ENCODE measurements around the gene CKAP2L. TPM values are rescaled to one million over a fixed set of nuclear protein-coding genes. Genes with fewer than 3 reads are reported as not detected.

The CKAP2L gene
- polyA plus RNA-seq, 1 experiment = 4.4 TPM

DNA sequence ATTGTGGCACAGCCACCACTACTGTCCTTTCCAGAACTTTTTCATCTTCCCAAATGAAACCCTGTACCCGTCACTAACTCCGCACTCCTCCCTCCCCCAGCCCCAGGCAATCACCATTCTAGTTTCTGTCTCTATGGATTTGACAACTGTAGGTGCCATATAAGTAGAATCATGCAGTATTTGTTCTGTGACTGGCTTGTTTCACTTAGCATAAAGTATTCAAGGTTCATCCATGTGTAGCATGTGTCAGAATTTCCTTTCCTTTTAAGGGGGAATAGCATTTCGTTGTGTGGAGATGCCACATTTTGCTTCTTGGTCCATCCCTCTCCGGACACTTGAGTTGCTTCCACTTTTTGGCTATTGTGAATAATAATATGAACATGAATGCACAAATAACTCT lies 842 bp upstream of the CKAP2L start:
- CTCF ChIA-PET = interaction anchor here (0.6 kb wide), 1 partner anchor 16 kb away, joined by 3 read pairs; no protein-coding TSS in a partner anchor
- H3K27ac ChIP-seq (ENCODE audit: low read depth, low read length) = peak overlapping the region; percentile 25
- no peaks in the 10 kb centered on the region for H3K27me3 ChIP-seq (ENCODE audit: control insufficient read depth, insufficient read depth, low read length)
- no peaks in the 10 kb centered on the region; the same call in 1 of the 2 replicates for H3K9me3 ChIP-seq (ENCODE audit: control insufficient read depth, insufficient read depth, low read length)
- POLR2A ChIA-PET = no interaction called here
- TF ChIP-seq, protein P1, sequence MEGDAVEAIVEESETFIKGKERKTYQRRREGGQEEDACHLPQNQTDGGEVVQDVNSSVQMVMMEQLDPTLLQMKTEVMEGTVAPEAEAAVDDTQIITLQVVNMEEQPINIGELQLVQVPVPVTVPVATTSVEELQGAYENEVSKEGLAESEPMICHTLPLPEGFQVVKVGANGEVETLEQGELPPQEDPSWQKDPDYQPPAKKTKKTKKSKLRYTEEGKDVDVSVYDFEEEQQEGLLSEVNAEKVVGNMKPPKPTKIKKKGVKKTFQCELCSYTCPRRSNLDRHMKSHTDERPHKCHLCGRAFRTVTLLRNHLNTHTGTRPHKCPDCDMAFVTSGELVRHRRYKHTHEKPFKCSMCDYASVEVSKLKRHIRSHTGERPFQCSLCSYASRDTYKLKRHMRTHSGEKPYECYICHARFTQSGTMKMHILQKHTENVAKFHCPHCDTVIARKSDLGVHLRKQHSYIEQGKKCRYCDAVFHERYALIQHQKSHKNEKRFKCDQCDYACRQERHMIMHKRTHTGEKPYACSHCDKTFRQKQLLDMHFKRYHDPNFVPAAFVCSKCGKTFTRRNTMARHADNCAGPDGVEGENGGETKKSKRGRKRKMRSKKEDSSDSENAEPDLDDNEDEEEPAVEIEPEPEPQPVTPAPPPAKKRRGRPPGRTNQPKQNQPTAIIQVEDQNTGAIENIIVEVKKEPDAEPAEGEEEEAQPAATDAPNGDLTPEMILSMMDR (IDR thresholded peaks at IDR 0.05; ENCODE audit: low read depth, low read length) = no peak
- no peak for DNase-seq (ENCODE audit: low read depth, low spot score)
- peak overlapping the region; percentile 88 for H3K4me3 ChIP-seq (ENCODE audit: low read depth, low read length)

DNA sequence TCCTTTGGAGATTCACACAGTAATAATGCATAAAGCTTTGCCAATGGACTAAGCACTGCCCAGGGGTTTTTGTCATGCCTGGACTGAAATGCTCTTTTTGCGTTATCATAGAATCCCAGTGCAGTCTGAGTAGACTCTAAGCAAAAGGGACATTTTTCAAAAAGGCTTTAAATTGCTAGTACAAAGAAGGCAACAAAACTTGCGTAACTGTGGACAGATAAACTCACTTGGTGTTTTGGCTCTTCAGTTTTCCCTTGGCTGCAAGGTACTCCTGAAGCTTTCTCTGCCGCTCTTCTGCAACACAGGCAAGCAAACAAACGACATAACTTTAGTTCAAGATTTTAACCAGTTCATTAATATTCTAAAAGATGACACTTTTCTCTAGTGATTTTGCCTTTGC lies 2.1 kb downstream of the CKAP2L start:
- ChIA-PET CTCF (interaction anchor here (1.3 to 4.9 kb wide), 4 partner anchors 10 to 180 kb away, joined by 5 to 45 read pairs (median 28); no protein-coding TSS in a partner anchor), POLR2A (no interaction called here)
- TF ChIP-seq, protein P1 (IDR thresholded peaks at IDR 0.05; ENCODE audit: low read depth, low read length) = no peak
- Histone ChIP-seq H3K27ac (ENCODE audit: low read depth, low read length) (no peak overlapping the region), H3K9me3 (ENCODE audit: control insufficient read depth, insufficient read depth, low read length) (no peaks in the 10 kb centered on the region; the same call in 1 of the 2 replicates), H3K4me3 (ENCODE audit: low read depth, low read length) (no peak overlapping the region), H3K27me3 (ENCODE audit: control insufficient read depth, insufficient read depth, low read length) (no peaks in the 10 kb centered on the region)
- DNase-seq (ENCODE audit: low read depth, low spot score) = no peak

DNA sequence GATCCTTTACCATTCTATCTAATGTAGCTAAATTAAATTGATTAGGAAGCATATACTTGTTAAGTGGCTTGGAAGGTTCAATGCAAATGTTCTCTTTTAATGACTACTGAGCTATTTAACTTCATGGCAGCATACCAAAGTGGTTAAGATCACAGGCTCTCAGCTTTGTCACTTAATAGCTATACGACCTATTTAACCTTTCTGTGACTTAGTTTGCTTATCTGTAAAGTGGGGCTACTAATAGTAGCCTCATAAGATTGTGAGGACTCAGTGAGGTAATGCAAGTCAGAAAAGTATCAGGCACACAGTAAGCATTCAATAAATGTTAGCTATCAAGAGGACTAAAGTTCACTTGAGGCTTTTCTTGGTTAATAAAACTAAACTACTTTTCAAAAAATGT lies 4.3 kb downstream of the CKAP2L start:
- H3K27ac ChIP-seq (ENCODE audit: low read depth, low read length) = no peak overlapping the region
- ChIA-PET CTCF (interaction anchor here (2.3 to 4.9 kb wide), 3 partner anchors 11 to 182 kb away, joined by 13 to 45 read pairs (median 44); no protein-coding TSS in a partner anchor), POLR2A (interaction anchor here (0.6 kb wide), 1 partner anchor 132 kb away, joined by 7 read pairs; no protein-coding TSS in a partner anchor)
- TF ChIP-seq, protein P1 (IDR thresholded peaks at IDR 0.05; ENCODE audit: low read depth, low read length) = no peak
- no peaks in the 10 kb centered on the region; the same call in 1 of the 2 replicates for H3K9me3 ChIP-seq (ENCODE audit: control insufficient read depth, insufficient read depth, low read length)
- no peaks in the 10 kb centered on the region for H3K27me3 ChIP-seq (ENCODE audit: control insufficient read depth, insufficient read depth, low read length)
- no peak overlapping the region for H3K4me3 ChIP-seq (ENCODE audit: low read depth, low read length)
- no peak for DNase-seq (ENCODE audit: low read depth, low spot score)

DNA sequence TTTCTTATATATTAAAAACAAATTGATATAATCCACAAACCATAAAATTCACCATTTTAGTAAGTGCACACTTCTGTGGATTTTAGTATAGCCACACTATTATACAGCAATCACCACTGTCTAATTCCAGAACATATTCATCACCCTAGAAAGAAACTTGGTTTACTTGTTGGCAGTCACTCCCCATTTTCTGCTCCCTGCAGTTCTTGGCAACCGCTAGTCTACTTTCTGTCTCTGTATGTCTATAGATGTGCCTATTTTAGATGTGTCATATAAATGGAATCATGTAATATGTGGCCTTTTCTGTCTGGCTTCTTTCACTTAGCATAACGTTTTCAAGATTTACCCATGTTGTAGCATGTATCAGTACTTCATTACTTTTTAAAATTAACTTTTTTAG lies 5.7 kb downstream of the CKAP2L start:
- Histone ChIP-seq H3K27ac (ENCODE audit: low read depth, low read length) (no peak overlapping the region), H3K4me3 (ENCODE audit: low read depth, low read length) (no peak overlapping the region), H3K9me3 (ENCODE audit: control insufficient read depth, insufficient read depth, low read length) (no peaks in the 10 kb centered on the region), H3K27me3 (ENCODE audit: control insufficient read depth, insufficient read depth, low read length) (no peaks in the 10 kb centered on the region)
- DNase-seq (ENCODE audit: low read depth, low spot score) = no peak
- ChIA-PET CTCF (interaction anchor here (4.7 kb wide), 1 partner anchor 9 kb away, joined by 45 read pairs; no protein-coding TSS in a partner anchor), POLR2A (no interaction called here)
- TF ChIP-seq, protein P1 (IDR thresholded peaks at IDR 0.05; ENCODE audit: low read depth, low read length) = no peak

DNA sequence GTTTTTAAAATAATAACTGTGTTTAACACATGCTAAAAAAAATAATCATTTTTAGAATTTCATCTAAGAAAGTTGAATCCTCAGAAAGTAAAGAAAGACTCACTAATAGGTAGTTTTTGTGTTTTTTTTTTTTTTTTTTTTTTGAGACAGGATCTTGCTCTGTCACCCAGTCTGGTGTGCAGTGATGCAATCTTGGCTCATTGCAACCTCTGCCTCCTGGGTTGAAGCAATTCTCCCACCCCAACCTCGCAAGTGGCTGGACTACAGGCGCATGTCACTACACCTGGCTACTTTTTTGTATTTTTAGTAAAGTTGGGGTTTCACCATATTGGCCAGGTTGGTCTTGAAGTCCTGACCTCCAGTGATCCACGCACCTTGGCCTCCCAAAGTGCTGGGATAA lies 7.1 kb downstream of the CKAP2L start:
- Histone ChIP-seq H3K9me3 (ENCODE audit: control insufficient read depth, insufficient read depth, low read length) (no peaks in the 10 kb centered on the region), H3K27me3 (ENCODE audit: control insufficient read depth, insufficient read depth, low read length) (no peaks in the 10 kb centered on the region), H3K27ac (ENCODE audit: low read depth, low read length) (no peak overlapping the region), H3K4me3 (ENCODE audit: low read depth, low read length) (no peak overlapping the region)
- ChIA-PET CTCF (interaction anchor here (0.9 kb wide), 1 partner anchor 202 kb away, joined by 3 read pairs; no protein-coding TSS in a partner anchor), POLR2A (no interaction called here)
- TF ChIP-seq, protein P1 (IDR thresholded peaks at IDR 0.05; ENCODE audit: low read depth, low read length) = no peak
- no peak for DNase-seq (ENCODE audit: low read depth, low spot score)
